ENCODE measurements around the gene BRPF3. TPM values are rescaled to one million over a fixed set of nuclear protein-coding genes. Genes with fewer than 3 reads are reported as not detected.

The BRPF3 gene
- total and polyA plus RNA-seq, 9 of the 15 experiments (the other 6 are each of a cell fraction or from before 2014, with no cell fraction given): 2.2 to 19.3 (median 8.0) TPM

DNA sequence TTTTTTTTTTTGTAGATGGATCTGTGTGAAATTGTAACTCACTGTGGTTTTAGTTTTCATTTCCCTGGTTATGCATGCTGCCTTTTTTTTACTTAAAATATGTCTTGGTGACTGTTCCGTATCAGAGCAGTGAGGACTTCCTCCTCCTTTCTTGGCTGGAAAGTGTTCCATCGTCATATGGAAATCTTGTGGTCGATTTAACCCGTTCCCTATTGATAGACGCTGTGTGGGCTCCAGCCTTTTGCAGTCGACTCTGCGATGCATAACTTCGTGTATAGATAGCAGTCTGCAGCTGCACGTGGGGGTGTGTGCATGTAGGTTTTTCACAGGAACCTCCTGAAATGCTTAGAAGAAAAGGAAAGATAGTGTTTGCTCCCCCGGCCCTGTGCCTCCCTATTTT, 45.2 kb downstream of the BRPF3 start:
- H3K27me3 ChIP-seq (ENCODE audit: control insufficient read depth in 2 of 2, insufficient read depth in 2 of 2, low read length in 2 of 2): peaks cover 17 to 37% of the 10 kb centered on the region in 2 experiments
- ChIA-PET CTCF (ENCODE audit: low intra/inter-chr PET ratio) (no interaction called here), POLR2A (no interaction called here)
- no peak overlapping the region for H3K9ac ChIP-seq (ENCODE audit: insufficient read depth in 1 of 2, low read depth in 2 of 2, low read length in 2 of 2)
- no peaks in the 10 kb centered on the region for H3K9me3 ChIP-seq (replicated peaks; ENCODE audit: control insufficient read depth, insufficient read depth, low read depth, low read length)
- ATAC-seq (peak; percentile 40), FAIRE-seq (peak; percentile 75), DNase-seq (ENCODE audit: extremely low read depth in 1 of 4, low spot score in 3 of 4) (peak; percentile 40 to 59 (median 49))
- no peaks in the 10 kb centered on the region for H4K20me1 ChIP-seq (replicated peaks; ENCODE audit: control insufficient read depth, insufficient read depth, low read length)
- H3K4me3 ChIP-seq: no peak overlapping the region
- no peaks in the 10 kb centered on the region for H3K36me3 ChIP-seq (ENCODE audit: control insufficient read depth, insufficient read depth, low read length)
- 0% methylated on average over 10 of the region's 10 CpGs for WGBS (ENCODE audit: insufficient coverage, low coverage, missing lambda C conversion rate)
- H2AFZ ChIP-seq (ENCODE audit: low read depth, low read length): peak overlapping the region; percentile 25; the same call in 1 of the 2 replicates
- in situ Hi-C loops (cut with MboI) (no loop called here), intact Hi-C loops (cut with micrococcal nuclease) (no loop called here)
- H3K4me2 ChIP-seq (ENCODE audit: insufficient read depth, low read length): peak overlapping the region; percentile 16; the same call in 1 of the 2 replicates
- BruUV-seq (replicated peaks): no TSS peak
- H3K79me2 ChIP-seq (ENCODE audit: control insufficient read depth, insufficient read depth, low read length): no peaks in the 10 kb centered on the region
- peaks cover 0 to 7% of the 10 kb centered on the region in 2 experiments; a peak in 2 of 5 replicates for H3K4me1 ChIP-seq (replicated peaks in 1 of 2; ENCODE audit: control insufficient read depth in 2 of 2, insufficient read depth in 2 of 2, low read length in 2 of 2)
- no peaks in the 10 kb centered on the region for H3K9me1 ChIP-seq (ENCODE audit: control insufficient read depth, insufficient read depth, low read length)
- H3K27ac ChIP-seq (ENCODE audit: extremely low read depth, low read depth, low read length): no peak overlapping the region
- TF ChIP-seq TEAD4 (IDR thresholded peaks at IDR 0.05; ENCODE audit: low read length) (peak; percentile 36; the same call in 1 of the 2 replicates), TEAD4 (CRISPR knock-in tag; IDR thresholded peaks at IDR 0.05; ENCODE audit: borderline replicate concordance) (no peak), CAMTA2 (CRISPR knock-in tag; conservative IDR thresholded peaks at IDR 0.05) (no peak), DACH1 (IDR thresholded peaks at IDR 0.05; ENCODE audit: partially characterized antibody) (no peak), CREB1 (IDR thresholded peaks at IDR 0.05) (no peak), CREB1 (CRISPR knock-in tag; IDR thresholded peaks at IDR 0.05) (no peak), SAFB2 (IDR thresholded peaks at IDR 0.05; ENCODE audit: borderline replicate concordance, low read depth, low read length, severe bottlenecking) (no peak), FOXJ2 (tag; IDR thresholded peaks at IDR 0.05) (no peak), ADNP (tag; IDR thresholded peaks at IDR 0.05) (no peak), ZNF316 (IDR thresholded peaks at IDR 0.05) (no peak), EGR1 (conservative IDR thresholded peaks at IDR 0.05) (no peak), TCF3 (CRISPR knock-in tag; IDR thresholded peaks at IDR 0.05) (peak; percentile 51), BMI1 (IDR thresholded peaks at IDR 0.05; ENCODE audit: low read length) (no peak), ZNF766 (CRISPR knock-in tag; conservative IDR thresholded peaks at IDR 0.05) (0 out of 2 replicates have a peak, but pooled peaks have one; percentile 27), FUS (optimal IDR thresholded peaks at IDR 0.05; ENCODE audit: low read depth, low read length) (no peak), HDGF (IDR thresholded peaks at IDR 0.05) (no peak), BHLHE40 (IDR thresholded peaks at IDR 0.05; ENCODE audit: low read length) (peak; percentile 83), NUFIP1 (IDR thresholded peaks at IDR 0.05; ENCODE audit: partially characterized antibody) (no peak), MEF2D (tag; conservative IDR thresholded peaks at IDR 0.05; ENCODE audit: low read depth) (no peak)
- TF ChIP-seq, protein P1, sequence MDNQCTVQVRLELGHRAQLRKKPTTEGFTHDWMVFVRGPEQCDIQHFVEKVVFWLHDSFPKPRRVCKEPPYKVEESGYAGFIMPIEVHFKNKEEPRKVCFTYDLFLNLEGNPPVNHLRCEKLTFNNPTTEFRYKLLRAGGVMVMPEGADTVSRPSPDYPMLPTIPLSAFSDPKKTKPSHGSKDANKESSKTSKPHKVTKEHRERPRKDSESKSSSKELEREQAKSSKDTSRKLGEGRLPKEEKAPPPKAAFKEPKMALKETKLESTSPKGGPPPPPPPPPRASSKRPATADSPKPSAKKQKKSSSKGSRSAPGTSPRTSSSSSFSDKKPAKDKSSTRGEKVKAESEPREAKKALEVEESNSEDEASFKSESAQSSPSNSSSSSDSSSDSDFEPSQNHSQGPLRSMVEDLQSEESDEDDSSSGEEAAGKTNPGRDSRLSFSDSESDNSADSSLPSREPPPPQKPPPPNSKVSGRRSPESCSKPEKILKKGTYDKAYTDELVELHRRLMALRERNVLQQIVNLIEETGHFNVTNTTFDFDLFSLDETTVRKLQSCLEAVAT (IDR thresholded peaks at IDR 0.05): peak in 1 of 2 experiments; percentile 19; a peak in 1 of 4 replicates
- TF ChIP-seq, protein P2, sequence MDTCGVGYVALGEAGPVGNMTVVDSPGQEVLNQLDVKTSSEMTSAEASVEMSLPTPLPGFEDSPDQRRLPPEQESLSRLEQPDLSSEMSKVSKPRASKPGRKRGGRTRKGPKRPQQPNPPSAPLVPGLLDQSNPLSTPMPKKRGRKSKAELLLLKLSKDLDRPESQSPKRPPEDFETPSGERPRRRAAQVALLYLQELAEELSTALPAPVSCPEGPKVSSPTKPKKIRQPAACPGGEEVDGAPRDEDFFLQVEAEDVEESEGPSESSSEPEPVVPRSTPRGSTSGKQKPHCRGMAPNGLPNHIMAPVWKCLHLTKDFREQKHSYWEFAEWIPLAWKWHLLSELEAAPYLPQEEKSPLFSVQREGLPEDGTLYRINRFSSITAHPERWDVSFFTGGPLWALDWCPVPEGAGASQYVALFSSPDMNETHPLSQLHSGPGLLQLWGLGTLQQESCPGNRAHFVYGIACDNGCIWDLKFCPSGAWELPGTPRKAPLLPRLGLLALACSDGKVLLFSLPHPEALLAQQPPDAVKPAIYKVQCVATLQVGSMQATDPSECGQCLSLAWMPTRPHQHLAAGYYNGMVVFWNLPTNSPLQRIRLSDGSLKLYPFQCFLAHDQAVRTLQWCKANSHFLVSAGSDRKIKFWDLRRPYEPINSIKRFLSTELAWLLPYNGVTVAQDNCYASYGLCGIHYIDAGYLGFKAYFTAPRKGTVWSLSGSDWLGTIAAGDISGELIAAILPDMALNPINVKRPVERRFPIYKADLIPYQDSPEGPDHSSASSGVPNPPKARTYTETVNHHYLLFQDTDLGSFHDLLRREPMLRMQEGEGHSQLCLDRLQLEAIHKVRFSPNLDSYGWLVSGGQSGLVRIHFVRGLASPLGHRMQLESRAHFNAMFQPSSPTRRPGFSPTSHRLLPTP (IDR thresholded peaks at IDR 0.05; ENCODE audit: borderline replicate concordance, extremely low read depth, insufficient read length): no peak
- TF ChIP-seq, protein P3, sequence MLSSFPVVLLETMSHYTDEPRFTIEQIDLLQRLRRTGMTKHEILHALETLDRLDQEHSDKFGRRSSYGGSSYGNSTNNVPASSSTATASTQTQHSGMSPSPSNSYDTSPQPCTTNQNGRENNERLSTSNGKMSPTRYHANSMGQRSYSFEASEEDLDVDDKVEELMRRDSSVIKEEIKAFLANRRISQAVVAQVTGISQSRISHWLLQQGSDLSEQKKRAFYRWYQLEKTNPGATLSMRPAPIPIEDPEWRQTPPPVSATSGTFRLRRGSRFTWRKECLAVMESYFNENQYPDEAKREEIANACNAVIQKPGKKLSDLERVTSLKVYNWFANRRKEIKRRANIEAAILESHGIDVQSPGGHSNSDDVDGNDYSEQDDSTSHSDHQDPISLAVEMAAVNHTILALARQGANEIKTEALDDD (IDR thresholded peaks at IDR 0.05): 0 out of 2 replicates have a peak, but pooled peaks have one; percentile 19
